Stimulated activated CD4-positive, alpha-beta T cell treated with anti-CD3 and anti-CD28 coated beads, TNF-alpha, amount 100 ng/mL, for 48 hours (primary cell): Measurements from ENCODE around the gene RPH3AL.

ENCODE experiments used
- DNase-seq, 3 donors: peaks; one replicate each; pipeline ENCODE4 v3.0.0-alpha.2; 2020; ENCODE audit warnings: low read depth in 3 of 3

Gene RPH3AL

GRCh38 chr17:301681-302299, 50.8 kb downstream of the RPH3AL start:
- no peak for DNase-seq

DNA sequence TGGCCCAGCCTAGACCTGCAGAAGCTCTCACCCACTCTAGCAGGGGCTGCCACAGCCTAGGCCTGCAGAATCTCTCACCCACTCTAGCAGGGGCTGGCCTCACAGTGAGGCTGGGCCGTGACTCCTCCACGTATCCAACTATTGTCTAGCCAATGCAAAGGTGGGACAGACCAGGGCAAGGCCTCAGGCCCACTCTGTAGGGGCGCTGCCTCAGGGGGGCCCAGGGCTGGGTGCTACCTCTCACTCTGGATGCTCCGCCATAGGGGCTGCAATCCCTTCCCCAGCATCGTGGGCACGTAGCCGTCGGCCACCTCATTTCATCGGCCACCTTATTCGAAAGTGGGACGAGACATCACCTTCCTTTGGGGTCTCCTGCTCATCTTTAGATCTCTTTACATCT, 51.7 kb downstream of the RPH3AL start:
- no peak for DNase-seq

DNA sequence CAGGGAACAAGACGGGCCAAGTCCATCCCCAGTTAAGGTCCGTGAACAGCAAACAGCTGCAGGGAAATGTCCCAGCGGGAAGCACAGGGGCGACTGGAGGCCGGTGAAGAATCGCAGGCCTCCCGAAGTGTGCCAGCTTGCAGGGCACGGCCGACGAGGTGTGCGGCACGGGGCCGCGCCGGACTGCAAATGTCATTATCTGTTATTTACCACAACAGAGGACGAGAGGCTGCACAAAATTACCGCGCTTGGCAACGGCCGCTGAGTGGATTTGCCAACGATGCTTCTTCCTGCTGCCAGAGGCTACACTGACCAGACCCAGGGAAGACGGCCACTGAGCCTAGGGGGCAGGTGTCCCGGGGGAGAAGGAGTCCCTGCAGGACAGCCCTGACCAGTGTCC, 53.1 kb downstream of the RPH3AL start:
- no peak for DNase-seq

DNA sequence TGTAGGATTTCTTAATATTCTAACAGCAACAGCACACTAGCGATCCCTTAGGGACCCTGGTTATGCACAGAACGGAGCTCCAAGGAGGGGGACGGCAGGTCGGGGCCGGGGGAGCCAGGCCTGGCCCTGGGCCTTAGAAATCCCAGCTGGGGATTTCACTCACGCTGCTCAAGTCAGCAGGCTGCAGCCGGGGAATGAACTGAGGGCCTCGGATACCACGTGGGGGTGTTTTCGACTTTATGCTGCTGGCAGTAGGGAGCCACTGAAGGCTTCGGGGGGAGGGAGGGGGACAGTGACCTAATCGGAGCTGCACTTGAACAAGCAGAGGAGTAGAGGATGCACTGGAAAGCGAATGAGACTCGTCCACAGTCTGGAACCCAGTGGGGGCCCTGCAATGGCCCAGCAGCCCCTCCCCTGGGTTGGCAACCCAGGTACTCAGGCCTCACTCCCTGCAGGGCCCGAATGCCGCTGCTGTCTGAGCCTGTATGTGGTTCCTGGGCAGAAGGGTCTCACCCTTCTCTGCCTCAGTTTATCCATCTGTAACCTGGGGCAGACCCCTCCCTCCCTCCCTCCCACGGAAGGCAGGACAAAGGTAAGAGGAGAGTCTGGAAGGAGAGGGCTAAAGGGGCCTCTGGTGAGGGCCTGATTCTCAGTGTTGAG, 53.7 kb downstream of the RPH3AL start:
- DNase-seq = no peak

GRCh38 chr17:297758-298157, 54.8 kb downstream of the RPH3AL start:
- no peak for DNase-seq

GRCh38 chr17:296906-297690, 55.5 kb downstream of the RPH3AL start:
- DNase-seq = no peak

DNA sequence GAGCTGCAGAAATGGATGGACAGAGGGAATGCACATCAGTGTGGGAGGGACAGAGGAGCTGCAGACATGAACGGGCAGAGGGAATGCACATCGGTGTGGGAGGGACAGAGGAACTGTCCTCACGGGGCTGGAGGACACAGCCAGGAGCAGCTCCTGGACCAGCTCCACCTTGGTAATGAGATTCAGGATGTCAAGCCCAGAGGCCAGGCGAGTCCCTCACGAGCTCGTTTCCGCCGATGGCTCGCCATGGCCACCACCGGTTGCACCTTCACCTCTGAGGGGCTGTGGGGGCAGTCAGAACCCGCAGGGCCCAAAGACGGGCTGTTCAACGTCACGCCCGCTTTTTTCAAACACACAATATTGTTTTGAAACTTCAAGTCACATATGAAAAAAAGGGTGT, 56.2 kb downstream of the RPH3AL start:
- no peak for DNase-seq

- no peak for DNase-seq
Observed at GRCh38 chr17:292531-293382, 59.9 kb downstream of the RPH3AL start.

- DNase-seq = no peak
Observed at GRCh38 chr17:292016-292415, 60.6 kb downstream of the RPH3AL start.

- no peak for DNase-seq
Observed at GRCh38 chr17:291587-291986, 61.0 kb downstream of the RPH3AL start.

- no peak for DNase-seq
Observed at GRCh38 chr17:290626-291025, 62.0 kb downstream of the RPH3AL start.

DNA sequence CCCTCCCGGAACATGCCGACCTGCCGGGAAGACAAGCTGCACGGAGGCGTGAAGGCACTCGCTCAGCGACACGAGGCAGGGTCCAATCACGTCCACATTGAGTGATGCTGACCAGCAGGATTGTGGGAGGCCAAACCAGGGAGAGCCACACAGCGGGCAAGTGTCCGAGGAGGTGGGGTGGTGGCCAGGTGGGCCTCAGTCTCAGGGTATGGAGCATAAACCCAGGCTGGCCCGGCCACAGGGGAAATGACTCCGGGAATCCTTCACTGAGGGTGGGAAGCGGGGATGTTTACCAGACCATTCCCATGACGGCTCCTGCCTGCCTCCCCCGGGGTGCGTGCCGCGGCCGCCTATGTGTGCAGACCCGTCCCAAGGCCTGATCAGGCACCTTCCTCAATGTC, 62.5 kb downstream of the RPH3AL start:
- no peak for DNase-seq

- no peak for DNase-seq
Observed at GRCh38 chr17:289409-289808, 63.2 kb downstream of the RPH3AL start.

DNA sequence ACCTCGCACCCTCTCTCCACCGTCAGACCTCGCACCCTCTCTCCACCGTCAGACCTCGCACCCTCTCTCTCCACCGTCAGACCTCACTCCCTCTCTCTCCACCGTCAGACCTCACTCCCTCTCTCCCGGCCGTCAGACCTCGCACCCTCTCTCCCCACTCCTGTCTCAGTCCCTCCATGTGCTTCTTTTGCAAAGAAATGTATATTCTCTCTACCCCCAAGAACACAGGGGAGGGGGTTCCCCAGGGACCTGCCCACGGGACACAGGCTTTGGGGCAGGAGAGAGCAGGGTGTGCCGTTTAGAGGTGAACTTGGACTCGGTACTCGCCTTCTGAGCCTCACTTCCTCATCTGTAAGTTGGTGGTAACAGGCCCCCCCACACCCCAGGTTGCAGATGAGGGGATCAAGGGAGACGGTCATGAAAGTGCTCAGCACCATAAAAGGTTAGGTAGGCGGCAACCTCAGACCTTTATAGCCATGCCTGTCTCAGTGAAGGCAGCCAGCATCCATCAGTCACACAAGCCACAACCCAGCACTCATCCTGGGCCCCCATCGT, 63.7 kb downstream of the RPH3AL start:
- no peak for DNase-seq

- DNase-seq = no peak
Observed at GRCh38 chr17:286571-286970, 66.0 kb downstream of the RPH3AL start.

DNA sequence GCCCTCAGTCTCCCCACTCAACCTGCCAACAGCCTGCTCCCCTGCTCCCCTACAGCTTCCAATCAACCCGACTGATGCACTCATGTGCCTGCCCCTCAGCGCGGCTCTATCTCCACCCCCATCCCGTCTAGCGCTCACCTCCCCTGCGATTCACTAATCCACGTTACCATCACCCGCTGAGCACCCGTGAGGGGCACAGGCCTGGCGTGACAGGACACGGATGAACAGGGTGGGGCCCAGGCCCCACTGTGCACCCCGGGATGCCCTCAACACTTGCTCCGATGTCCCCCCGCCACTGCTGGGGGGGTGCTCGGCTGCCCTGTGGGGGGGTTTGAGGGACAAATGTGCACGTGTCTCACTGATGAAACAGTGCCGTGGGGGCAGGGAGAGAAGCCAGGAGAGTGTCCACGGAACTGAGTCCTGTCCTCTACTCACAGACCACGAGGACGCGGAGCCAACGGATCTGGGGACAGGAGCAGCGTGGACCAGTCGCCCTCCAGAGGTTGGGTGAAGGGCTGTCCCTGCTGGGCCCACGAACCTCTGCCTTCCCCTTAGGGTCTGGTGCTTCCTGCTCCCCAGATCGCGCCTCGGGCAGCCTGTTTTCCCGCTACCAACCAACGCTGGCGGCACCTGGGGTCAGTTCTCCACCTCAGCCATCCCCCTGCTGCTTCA, 66.7 kb downstream of the RPH3AL start:
- DNase-seq = no peak

- DNase-seq = no peak
Observed at GRCh38 chr17:284676-285355, 67.8 kb downstream of the RPH3AL start.

DNA sequence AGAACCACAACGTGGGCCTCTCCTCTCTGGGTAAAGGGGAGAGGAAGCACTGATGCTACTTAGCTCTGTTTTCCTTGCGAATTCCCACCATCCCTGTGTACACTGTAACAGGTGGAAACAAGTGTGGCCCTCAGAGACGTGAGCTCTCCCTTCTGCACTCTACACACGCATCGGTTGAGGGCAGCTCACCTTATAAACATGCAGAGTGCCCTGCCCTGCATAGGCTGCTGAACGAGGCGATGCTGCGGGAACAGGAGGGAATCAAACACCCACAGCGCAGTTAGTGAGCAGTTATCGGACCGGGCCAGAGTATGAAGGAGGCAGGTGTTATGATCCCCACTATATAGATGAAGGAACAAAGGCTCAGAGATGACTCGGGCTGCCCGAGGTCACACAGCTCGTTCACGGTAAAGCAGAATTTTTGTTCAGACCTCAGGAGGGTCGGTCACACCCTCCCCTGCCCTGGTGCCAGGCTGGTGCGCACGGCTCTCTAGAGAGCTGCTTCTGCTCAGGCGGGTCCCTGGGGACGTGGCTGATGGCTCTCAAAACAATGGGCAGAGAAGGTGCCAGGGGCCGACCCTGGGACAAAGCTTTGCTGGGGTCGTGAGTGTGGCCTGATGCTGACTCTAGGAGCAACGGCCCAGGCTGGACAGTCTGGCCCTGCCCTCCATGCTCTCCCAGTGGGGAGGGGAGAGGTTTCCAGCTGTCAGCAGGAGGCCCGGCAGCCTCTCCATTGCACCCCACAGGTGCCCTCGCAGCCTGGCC, 68.5 kb downstream of the RPH3AL start:
- DNase-seq = no peak

- no peak for DNase-seq
Observed at GRCh38 chr17:282912-283882, 69.4 kb downstream of the RPH3AL start.
